Measurements from ENCODE around the gene TMEM98. TPM values are rescaled to one million over a fixed set of nuclear protein-coding genes. Genes with fewer than 3 reads are reported as not detected.
"Not testable (repeated sequence)": the region's sequence is repeated elsewhere in the genome, so short reads cannot be mapped to it uniquely, and the experiment has no call there.

TMEM98 gene
- total RNA-seq, 1 experiment from 2014 or later = 57.9 TPM

DNA sequence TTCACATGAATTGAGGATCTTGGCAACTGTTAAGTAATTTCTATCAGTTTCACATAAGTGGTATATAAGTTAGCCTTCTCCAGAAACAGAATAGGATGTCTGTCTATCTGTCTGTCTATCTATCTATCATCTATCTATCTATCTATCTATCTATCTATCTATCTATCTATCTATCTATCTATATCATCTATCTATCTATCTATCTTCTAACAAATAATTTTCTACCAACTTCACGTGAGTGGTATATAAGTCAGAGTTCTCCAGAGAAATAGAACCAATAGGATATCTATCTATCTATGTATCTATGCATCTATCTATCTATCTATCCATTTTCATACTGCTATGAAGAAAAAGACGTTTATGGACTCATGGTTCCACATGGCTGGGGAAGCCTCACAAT is 52.3 kb downstream of the TMEM98 start:
- no peak for DNase-seq (ENCODE audit: low read depth)

- not testable (repeated sequence) for DNase-seq (ENCODE audit: low read depth)
These were observed 53.7 kb downstream of the TMEM98 start for GRCh38 chr17:32981611-32982010.

DNA sequence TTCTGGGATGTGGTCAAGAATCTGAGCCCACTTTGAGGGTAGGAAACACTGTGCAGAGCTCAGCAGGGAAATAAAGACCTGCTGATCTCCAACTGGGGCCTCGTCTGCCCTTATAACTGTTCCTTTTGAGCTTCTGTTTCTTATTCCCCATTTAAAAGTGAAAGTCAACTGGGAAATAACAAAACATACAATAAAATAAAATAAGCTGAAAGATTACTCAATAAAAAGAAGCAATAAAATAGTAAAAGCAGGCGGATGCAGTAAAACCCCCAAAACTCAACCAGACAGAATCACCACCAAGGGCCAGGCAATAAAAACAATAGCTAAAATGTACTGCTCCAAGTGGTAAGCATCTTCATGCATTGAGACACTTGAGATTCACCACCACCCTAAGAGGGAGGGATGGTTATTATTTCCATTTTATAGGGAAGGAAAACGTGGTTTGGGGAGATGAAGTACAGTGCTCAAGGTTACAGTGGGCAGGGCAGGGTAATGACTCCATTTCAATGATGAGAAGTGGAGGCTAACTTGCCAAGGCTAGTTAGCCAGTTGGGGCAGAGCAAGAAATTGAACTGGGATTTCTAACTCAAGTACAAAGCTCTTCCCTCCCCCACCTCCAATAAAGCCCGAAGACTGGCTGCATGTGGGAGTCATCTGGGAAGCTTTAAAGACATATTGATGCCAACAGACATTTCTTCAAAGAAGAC is 57.2 kb downstream of the TMEM98 start:
- no peak for DNase-seq (ENCODE audit: low read depth)

GRCh38 chr17:32987453-32987805 is 59.5 kb downstream of the TMEM98 start:
- DNase-seq (ENCODE audit: low read depth) = not testable (repeated sequence)

DNA sequence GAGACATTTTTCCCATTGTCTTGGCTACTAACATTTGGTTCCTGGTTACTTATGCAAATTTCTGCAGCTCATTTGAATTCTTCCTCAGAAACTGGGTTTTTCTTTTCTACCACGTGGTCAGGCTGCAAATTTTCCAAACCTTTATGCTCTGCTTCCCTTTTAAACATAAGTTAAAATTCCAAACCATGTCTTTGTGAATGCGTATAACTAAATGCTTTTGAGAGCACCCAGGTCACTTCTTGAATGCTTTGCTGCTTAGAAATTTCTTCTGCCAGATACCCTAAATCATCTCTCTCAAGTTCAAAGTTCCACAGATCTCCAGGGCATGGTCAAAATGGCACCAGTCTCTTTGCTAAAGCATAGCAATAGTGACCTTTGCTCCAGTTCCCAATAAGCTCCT is 59.9 kb downstream of the TMEM98 start:
- DNase-seq (ENCODE audit: low read depth) = not testable (repeated sequence)

GRCh38 chr17:32988481-32989101 is 60.6 kb downstream of the TMEM98 start:
- DNase-seq (ENCODE audit: low read depth) = no peak

DNA sequence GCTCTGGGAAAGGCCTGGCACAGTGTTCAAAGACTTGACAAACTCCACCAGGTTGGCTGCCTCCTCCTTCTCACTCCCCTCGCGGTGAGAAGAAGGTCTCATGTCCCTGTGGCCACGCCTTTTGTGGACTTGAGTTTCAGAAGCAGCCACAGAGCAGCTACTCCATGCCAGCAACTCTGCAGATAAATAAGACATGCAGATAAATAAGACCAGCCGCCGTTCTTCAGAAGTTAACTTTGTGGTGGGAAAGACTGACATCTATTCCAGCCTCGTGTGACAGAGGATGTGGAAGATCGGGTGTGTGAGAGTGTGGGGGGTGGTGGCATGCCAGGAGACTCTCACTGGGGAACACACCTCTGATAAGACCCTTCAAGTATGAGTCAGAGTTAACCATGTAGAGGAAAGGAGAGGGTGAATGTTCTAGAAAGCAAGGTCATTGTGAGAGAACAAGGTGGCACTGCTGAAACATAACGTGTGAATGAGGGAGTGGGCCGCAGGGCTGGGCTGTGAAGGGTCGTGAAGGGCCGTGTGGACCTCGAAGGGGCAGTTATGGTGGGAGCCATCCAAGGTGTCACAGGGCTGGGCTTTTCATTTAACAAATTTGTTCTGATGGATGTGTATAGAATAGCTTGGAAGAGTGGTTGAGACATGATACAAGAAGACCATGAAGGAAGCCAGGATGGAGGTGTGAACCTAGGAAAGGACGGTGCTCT is 64.5 kb downstream of the TMEM98 start:
- no peak for DNase-seq (ENCODE audit: low read depth)

DNA sequence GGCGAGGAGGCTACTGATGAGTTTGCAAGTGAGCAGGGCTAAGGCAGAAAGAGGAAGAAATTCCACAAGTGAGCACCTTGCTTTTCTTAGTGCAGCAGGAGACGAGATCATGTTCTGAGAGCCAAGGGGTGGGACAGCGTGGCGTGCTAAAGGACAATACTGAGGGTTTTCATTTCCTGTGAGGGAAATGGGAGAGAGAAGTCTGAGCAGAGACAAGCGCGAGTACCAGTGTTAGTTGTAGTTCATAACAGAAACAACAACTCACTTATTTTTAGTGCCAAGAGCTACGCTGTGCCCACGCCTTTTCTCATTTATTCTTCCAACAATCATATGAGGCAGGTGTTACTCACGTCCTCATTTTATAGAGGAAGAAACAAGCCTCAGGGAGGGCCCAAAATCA is 66.0 kb downstream of the TMEM98 start:
- no peak for DNase-seq (ENCODE audit: low read depth)

Other genes with a start within 250 kb of the TMEM98 start
- gene MYO1D, start 51.0 kb upstream of the TMEM98 start, total RNA-seq (2014; rRNA removed; shearing (Covaris generic)) = 24.4 and 25.5 TPM in 2 replicates
- gene SPACA3, start 63.7 kb downstream of the TMEM98 start, total RNA-seq (2014; rRNA removed; shearing (Covaris generic)) = not detected in 2 replicates